Small intestine (tissue), 7 donors: ENCODE measurements around the gene HAUS5. TPM values are rescaled to one million over a fixed set of nuclear protein-coding genes. Genes with fewer than 3 reads are reported as not detected.

Experiments
- DNase-seq, 2 donors: peaks; one replicate each; pipeline versions ENCODE4 v3.0.0 to v3.0.0-alpha.2; 2013
- FAIRE-seq: peaks from 2 replicates; lab custom pipeline; 2012; peaks lifted over from hg19 to GRCh38; lab: Jason Lieb, UNC
- H3K27ac ChIP-seq, 3 donors: one replicate each; pipeline ENCODE4 v1.5.1; 2013; ENCODE audit warnings: low read length in 2 of 3, mild to moderate bottlenecking in 2 of 3, control low read depth in 1 of 3, inconsistent platforms in 1 of 3, low read depth in 1 of 3, moderate library complexity in 1 of 3
- H3K27me3 ChIP-seq, 3 donors: one replicate each; pipeline ENCODE4 v1.6.1; 2013; ENCODE audit warnings: low read length in 3 of 3, inconsistent platforms in 1 of 3; ENCODE audit not compliant: control insufficient read depth in 3 of 3, insufficient read depth in 3 of 3
- H3K36me3 ChIP-seq, 3 donors: one replicate each; pipeline ENCODE4 v1.6.1; 2013; ENCODE audit warnings: low read length in 3 of 3, inconsistent platforms in 1 of 3, low read depth in 1 of 3, mild to moderate bottlenecking in 1 of 3, moderate library complexity in 1 of 3; ENCODE audit not compliant: control insufficient read depth in 3 of 3, insufficient read depth in 2 of 3
- H3K4me1 ChIP-seq, 3 donors: one replicate each; pipeline ENCODE4 v1.6.1; 2013; ENCODE audit warnings: low read length in 2 of 3, inconsistent platforms in 1 of 3, low read depth in 1 of 3, mild to moderate bottlenecking in 1 of 3, moderate library complexity in 1 of 3; ENCODE audit not compliant: control insufficient read depth in 3 of 3, insufficient read depth in 2 of 3
- H3K4me3 ChIP-seq, 3 donors: one replicate each; pipeline ENCODE4 v1.5.1; 2013; ENCODE audit warnings: low read length in 3 of 3, control low read depth in 1 of 3, inconsistent platforms in 1 of 3, low read depth in 1 of 3, mild to moderate bottlenecking in 1 of 3, moderate library complexity in 1 of 3
- H3K9me3 ChIP-seq, 2 donors: one replicate each; pipeline ENCODE4 v1.6.1; 2013; ENCODE audit warnings: low read depth in 1 of 2, low read length in 1 of 2; ENCODE audit not compliant: control insufficient read depth in 2 of 2, insufficient read depth in 1 of 2
- WGBS, 3 donors: extraction: QIAGEN DNeasy Blood & Tissue Kit; methylation state at CpG; one replicate each; pipeline ENCODE4 v1.1.7; 2013; 5-methylcytosine and 5-hydroxymethylcytosine counted together
- polyA plus RNA-seq, 4 donors: library from polyadenylated mRNA; stranded (reverse) in 3 of 4; unstranded in 1 of 4; fragments of 200-250 nt in 3 of 4; fragments of 120-200 nt in 1 of 4; gene quantifications; one replicate each; pipeline versions ENCODE4 v1.2.1 to v1.2.3, GENCODE V29; 2013
- donor health status: healthy with polysubstance abuse.
- donor health status: control.
- donor health status: control.
- donor health status: Bipolar disorder and iron deficiency.
- donor health status: healthy.

HAUS5 gene
- polyA plus RNA-seq, 4 donors: 0.67 to 12.6 (median 5.5) TPM

- Histone ChIP-seq H3K27ac (no peak overlapping the region), H3K36me3 (peaks cover 10 to 47% (median 15%) of the 10 kb centered on the region in 3 donors), H3K4me3 (no peak overlapping the region), H3K27me3 (no peaks in the 10 kb centered on the region), H3K9me3 (no peaks in the 10 kb centered on the region), H3K4me1 (no peaks in the 10 kb centered on the region)
- FAIRE-seq: no peak
- 97 to 100% (median 98%) methylated on average over 6 of the region's 6 CpGs for WGBS, 3 donors
- no peak for DNase-seq
Measured at GRCh38 chr19:35661995-35662340, 49.4 kb downstream of the HAUS5 start.

DNA sequence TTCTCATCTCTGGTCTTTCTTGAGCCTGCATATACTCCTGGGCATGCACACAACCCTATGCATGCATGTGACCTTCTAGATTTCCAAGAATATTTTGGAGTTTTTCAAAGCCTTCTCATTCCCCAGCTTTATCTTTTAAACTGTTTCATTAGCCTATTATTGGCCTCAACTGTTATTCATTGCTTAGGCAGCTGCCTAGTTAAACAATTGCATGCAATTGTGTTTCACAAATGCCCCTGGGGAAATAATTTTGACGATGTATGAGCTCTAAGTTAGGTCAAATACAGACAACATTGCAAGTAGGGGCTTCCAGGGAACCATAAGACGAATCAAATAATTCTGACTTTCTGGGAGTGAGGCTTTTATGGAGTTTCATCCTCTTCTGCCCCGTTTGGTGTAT lies 51.4 kb downstream of the HAUS5 start:
- FAIRE-seq (no peak), DNase-seq (no peak)
- Histone ChIP-seq H3K9me3 (no peaks in the 10 kb centered on the region), H3K27me3 (no peaks in the 10 kb centered on the region), H3K27ac (no peak overlapping the region), H3K36me3 (peaks cover 0 to 28% (median 8%) of the 10 kb centered on the region in 3 donors), H3K4me1 (no peaks in the 10 kb centered on the region), H3K4me3 (no peak overlapping the region)
- WGBS, 3 donors: 82 to 92% (median 87%) methylated on average over 3 of the region's 3 CpGs

DNA sequence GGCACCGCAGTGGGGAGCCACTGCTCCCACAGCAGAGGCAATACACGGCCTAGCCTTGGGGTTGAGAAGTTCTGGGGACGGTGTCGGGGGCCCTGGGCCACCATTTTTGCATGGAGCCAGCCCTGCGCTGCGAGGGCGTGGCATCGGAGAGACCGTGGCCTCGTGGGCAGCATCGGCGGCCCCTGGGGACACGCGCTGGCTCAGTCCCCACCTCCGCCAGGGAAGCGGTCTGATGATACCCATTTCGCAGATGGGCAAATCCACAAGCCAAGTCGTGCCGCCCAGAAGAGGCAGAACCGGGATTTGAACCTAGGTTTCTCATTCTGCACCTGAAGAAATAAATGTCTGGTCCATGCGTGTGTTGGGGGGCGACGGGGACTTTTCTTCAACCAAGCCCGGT lies 52.6 kb downstream of the HAUS5 start:
- no peaks in the 10 kb centered on the region for H3K4me1 ChIP-seq
- DNase-seq (no peak), FAIRE-seq (no peak)
- H3K4me3 ChIP-seq: no peak overlapping the region
- peaks cover 0 to 20% (median 8%) of the 10 kb centered on the region in 3 donors for H3K36me3 ChIP-seq
- H3K27me3 ChIP-seq: peaks cover 0 to 6% (median 2%) of the 10 kb centered on the region in 3 donors
- 93 to 95% (median 95%) methylated on average over 24 of the region's 24 CpGs for WGBS, 3 donors
- H3K9me3 ChIP-seq: no peaks in the 10 kb centered on the region
- no peak overlapping the region for H3K27ac ChIP-seq

DNA sequence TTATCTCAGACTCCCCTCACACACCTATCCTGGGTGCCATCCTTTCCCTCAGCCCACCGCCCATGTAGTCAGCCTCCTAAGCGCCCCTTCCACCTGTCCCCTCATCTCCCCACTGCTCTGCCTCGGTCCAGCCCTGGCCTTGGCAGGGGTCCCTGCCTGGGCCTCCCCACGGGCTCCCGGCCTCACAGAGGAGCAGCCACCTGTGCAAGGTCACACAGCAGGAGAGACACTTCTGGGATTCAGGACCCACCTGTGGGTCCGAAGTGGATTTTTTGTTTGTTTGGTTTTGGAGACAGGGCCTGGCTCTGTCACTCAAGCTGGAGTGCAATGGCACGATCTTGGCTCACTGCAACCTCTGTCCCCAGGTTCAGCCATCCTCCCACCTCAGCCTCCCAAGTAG lies 53.1 kb downstream of the HAUS5 start:
- peaks cover 0 to 17% (median 8%) of the 10 kb centered on the region in 3 donors for H3K36me3 ChIP-seq
- H3K27me3 ChIP-seq: peaks cover 0 to 6% (median 2%) of the 10 kb centered on the region in 3 donors
- no peak for FAIRE-seq
- H3K9me3 ChIP-seq: no peaks in the 10 kb centered on the region
- DNase-seq: no peak
- no peak overlapping the region for H3K27ac ChIP-seq
- H3K4me1 ChIP-seq: no peaks in the 10 kb centered on the region
- 74 to 81% (median 81%) methylated on average over 7 of the region's 7 CpGs for WGBS, 3 donors
- no peak overlapping the region for H3K4me3 ChIP-seq

DNA sequence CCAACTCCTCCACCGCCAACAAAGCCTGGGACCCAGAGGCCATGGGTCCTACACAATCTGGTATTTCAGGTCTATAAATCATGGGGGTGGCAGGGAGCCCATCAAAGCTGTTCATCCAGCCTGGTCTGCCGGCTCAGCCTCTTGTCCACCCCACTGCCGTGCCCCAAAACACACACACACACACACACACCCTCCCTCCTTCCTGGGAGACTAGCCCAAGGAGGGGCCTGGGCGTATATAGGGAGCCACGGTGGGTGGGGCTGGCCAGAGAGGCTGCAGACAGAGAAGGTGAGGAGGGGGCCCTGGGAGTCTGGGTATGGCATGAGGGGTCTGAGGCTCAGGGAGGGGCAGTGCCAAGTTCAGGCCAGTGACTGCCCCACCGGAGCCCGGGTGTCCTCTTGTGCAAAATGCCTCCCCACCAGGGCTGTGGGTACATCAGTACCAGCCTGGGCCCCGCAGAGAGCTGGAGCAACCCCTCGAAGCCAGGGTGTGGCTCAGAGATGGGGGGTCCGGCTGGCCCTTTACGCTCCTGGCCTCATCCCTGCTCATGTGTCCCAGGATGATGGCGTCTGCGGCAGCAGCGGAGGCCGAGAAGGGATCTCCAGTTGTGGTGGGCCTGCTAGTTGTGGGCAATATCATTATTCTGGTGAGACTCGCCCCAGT lies 53.8 kb downstream of the HAUS5 start, which contains the start of gene UPK1A:
UPK1A (plus strand) TSS at position 267 of the 663 bp plus-strand sequence; CDS start at position 563, 296 bp downstream.
- Histone ChIP-seq H3K27me3 (peaks cover 0 to 6% (median 5%) of the 10 kb centered on the region in 3 donors), H3K9me3 (no peaks in the 10 kb centered on the region), H3K4me1 (no peaks in the 10 kb centered on the region), H3K4me3 (no peak within 1 kb of the TSS), H3K36me3 (peaks cover 0 to 13% (median 6%) of the 10 kb centered on the region in 3 donors), H3K27ac (no peak within 1 kb of the TSS)
- no peak for FAIRE-seq
- peak in 1 of 2 donors; percentile 7 for DNase-seq
- 51 to 66% (median 58%) methylated on average over 16 of the region's 16 CpGs for WGBS, 3 donors

DNA sequence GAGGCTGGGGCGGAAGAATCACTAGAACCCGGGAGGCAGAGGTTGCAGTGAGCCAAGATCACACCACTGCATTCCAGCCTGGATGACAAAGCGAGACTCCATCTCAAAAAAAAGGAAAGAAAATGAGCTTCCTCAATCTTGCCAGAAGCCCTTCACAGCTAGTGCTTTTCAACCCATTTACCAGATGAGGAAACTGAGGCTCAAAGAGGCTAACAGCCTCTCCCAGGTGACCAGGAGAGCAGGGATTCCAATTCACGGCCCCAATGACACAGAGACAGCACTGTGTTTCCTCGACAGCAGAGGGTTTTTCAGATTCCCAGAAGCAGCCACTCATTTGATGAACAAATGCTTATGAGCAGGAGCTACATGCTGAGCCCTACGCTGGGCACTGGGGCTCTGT lies 57.0 kb downstream of the HAUS5 start:
- Histone ChIP-seq H3K4me3 (no peak overlapping the region), H3K36me3 (peaks cover 0 to 6% (median 4%) of the 10 kb centered on the region in 3 donors), H3K9me3 (no peaks in the 10 kb centered on the region), H3K27ac (no peak overlapping the region), H3K27me3 (peaks cover 0 to 20% (median 8%) of the 10 kb centered on the region in 3 donors), H3K4me1 (no peaks in the 10 kb centered on the region)
- DNase-seq (no peak), FAIRE-seq (no peak)
- 50 to 74% (median 51%) methylated on average over 6 of the region's 6 CpGs for WGBS, 3 donors

DNA sequence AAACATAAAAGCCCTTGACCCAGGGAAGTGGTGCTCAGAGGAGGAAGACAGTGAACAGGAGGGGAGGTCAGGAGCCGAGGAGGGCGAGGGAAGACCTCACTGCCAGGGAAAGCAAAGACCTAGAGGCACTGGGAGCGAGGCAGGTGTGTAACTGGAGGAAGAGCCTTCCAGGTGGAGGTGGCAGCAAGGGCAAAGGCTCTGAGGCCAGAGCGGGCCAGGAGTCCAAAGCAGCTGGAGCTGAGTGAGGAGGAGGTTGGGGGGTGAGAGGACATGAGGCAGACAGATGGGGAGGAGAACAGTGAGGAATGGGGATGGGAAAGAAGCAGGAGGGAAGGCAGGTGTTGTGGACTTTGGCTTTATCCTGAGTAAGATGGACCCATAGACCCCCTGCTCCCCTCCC lies 57.4 kb downstream of the HAUS5 start:
- DNase-seq (peak; percentile 25 to 56), FAIRE-seq (no peak)
- no peaks in the 10 kb centered on the region for H3K4me1 ChIP-seq
- peaks cover 0 to 6% (median 3%) of the 10 kb centered on the region in 3 donors for H3K36me3 ChIP-seq
- 14 to 47% (median 33%) methylated on average over 4 of the region's 4 CpGs for WGBS, 3 donors
- no peak overlapping the region for H3K27ac ChIP-seq
- peaks cover 0 to 20% (median 8%) of the 10 kb centered on the region in 3 donors for H3K27me3 ChIP-seq
- H3K9me3 ChIP-seq: no peaks in the 10 kb centered on the region
- no peak overlapping the region for H3K4me3 ChIP-seq

DNA sequence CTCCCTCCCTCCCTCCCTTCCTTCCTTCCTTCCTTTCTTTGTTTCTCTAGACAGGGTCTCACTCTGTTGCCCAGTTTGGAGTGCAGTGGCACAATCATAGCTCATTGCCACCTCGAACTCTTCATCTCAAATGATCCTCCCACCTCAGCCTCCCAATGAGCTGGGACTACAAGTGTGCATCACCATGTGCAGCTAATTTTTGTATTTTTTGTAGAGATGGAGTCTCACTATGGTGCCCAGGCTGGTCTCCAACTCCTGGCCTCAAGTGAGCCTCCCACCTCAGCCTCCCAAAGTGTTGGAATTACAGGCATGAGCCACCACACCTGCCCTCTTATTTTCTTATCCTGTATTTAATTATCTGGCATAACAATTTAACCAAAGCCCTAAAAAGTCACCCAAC lies 58.2 kb downstream of the HAUS5 start:
- Histone ChIP-seq H3K4me3 (no peak overlapping the region), H3K4me1 (no peaks in the 10 kb centered on the region), H3K27me3 (peaks cover 0 to 20% (median 8%) of the 10 kb centered on the region in 3 donors), H3K9me3 (no peaks in the 10 kb centered on the region), H3K36me3 (peaks cover 0 to under 1% (median under 1%) of the 10 kb centered on the region in 3 donors), H3K27ac (no peak overlapping the region)
- FAIRE-seq (no peak), DNase-seq (no peak)
- WGBS, 3 donors: 15 to 70% (median 50%) methylated on average over 1 of the region's 1 CpG
